PFSK-1 (cell line): ENCODE results near the gene RICTOR.

Source experiments
- FOXP2 ChIP-seq: optimal IDR thresholded peaks from 2 replicates; pipeline ENCODE3; 2011; ENCODE audit warnings: borderline replicate concordance, control low read depth, inconsistent platforms; ENCODE audit not compliant: insufficient read depth; ENCODE audit errors: extremely low read length, extremely low read depth
- POLR2AphosphoS5 ChIP-seq: IDR thresholded peaks from 2 replicates; pipeline ENCODE4 v1.6.1; 2012; ENCODE audit warnings: low read depth, mild to moderate bottlenecking, control low read depth, low read length, moderate library complexity
- REST ChIP-seq, 2 experiments: IDR thresholded peaks; 2 replicates each; pipeline versions ENCODE4 v1.6.1 to v1.8.0; 2011 to 2012; ENCODE audit warnings: low read depth in 2 of 2, low read length in 2 of 2, control low read depth in 1 of 2, inconsistent platforms in 1 of 2, mild to moderate bottlenecking in 1 of 2, moderate library complexity in 1 of 2; ENCODE audit not compliant: insufficient read depth in 1 of 2
- SIN3A ChIP-seq: IDR thresholded peaks from 2 replicates; pipeline ENCODE4 v1.6.1; 2012; ENCODE audit warnings: mild to moderate bottlenecking, low read length, moderate library complexity, borderline replicate concordance; ENCODE audit not compliant: insufficient read depth
- TAF1 ChIP-seq: IDR thresholded peaks from 2 replicates; pipeline ENCODE4 v1.6.1; 2012; ENCODE audit warnings: low read length, control low read depth, borderline replicate concordance; ENCODE audit not compliant: insufficient read depth

GRCh38 chr5:39074017-39074814 is at the start of gene RICTOR:
- TF ChIP-seq TAF1 (peak; percentile 87), POLR2AphosphoS5 (peak; percentile 83), REST (IDR thresholded peaks at IDR 0.05; ENCODE audit: insufficient read depth in 1 of 2, low read depth in 2 of 2, low read length in 2 of 2) (no peak), FOXP2 (peak; percentile 97), SIN3A (0 out of 2 replicates have a peak, but pooled peaks have one; percentile 11)
